ENCODE results near the gene FZD8. TPM values are rescaled to one million over a fixed set of nuclear protein-coding genes. Genes with fewer than 3 reads are reported as not detected.
A peak's percentile ranks its signal among the peaks of the same experiment; 100 is the strongest.

Gene FZD8
- total RNA-seq, 2 donors from 2014 or later: 4.7 to 12.9 TPM

DNA sequence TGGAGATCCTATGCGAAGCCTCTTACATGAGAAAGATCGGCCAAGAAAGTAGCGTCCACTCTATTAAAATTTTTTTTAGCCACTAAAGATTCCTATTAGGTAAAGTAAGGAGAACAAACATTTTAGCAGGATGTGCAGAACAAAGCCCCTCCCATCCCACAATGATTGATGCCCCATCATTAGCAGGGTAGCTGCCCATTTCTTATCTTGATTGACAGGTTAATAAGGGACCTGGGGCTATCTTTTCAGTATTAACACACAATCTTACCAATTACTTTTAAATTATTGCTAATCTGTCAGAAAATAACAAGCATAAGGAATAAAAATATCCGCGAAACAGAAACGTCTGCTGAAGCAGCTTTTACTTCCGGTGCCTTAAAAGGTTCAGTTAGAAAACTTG lies 5.1 kb downstream of the FZD8 start:
- H3K27ac ChIP-seq: no peak overlapping the region
- peaks cover 7% of the 10 kb centered on the region for H3K4me1 ChIP-seq
- H3K36me3 ChIP-seq (replicated peaks in 1 of 2; ENCODE audit: insufficient read depth in 1 of 2, low read depth in 2 of 2): no peaks in the 10 kb centered on the region
- DNase-seq: no peak
- intact Hi-C loops (cut with DNase I): loop anchor here (5.0 kb wide), 1 partner anchor 1140 kb away; no protein-coding TSS in a partner anchor
- no peak overlapping the region for H3K4me3 ChIP-seq
- no peaks in the 10 kb centered on the region for H3K9me3 ChIP-seq
- no peak for ATAC-seq
- no peak for TF ChIP-seq POLR2A (IDR thresholded peaks at IDR 0.05)
- TF ChIP-seq, protein P1, sequence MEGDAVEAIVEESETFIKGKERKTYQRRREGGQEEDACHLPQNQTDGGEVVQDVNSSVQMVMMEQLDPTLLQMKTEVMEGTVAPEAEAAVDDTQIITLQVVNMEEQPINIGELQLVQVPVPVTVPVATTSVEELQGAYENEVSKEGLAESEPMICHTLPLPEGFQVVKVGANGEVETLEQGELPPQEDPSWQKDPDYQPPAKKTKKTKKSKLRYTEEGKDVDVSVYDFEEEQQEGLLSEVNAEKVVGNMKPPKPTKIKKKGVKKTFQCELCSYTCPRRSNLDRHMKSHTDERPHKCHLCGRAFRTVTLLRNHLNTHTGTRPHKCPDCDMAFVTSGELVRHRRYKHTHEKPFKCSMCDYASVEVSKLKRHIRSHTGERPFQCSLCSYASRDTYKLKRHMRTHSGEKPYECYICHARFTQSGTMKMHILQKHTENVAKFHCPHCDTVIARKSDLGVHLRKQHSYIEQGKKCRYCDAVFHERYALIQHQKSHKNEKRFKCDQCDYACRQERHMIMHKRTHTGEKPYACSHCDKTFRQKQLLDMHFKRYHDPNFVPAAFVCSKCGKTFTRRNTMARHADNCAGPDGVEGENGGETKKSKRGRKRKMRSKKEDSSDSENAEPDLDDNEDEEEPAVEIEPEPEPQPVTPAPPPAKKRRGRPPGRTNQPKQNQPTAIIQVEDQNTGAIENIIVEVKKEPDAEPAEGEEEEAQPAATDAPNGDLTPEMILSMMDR (IDR thresholded peaks at IDR 0.05): no peak
- WGBS, 2 donors: 48 to 68% methylated on average over 7 of the region's 7 CpGs
- H3K27me3 ChIP-seq: no peaks in the 10 kb centered on the region

DNA sequence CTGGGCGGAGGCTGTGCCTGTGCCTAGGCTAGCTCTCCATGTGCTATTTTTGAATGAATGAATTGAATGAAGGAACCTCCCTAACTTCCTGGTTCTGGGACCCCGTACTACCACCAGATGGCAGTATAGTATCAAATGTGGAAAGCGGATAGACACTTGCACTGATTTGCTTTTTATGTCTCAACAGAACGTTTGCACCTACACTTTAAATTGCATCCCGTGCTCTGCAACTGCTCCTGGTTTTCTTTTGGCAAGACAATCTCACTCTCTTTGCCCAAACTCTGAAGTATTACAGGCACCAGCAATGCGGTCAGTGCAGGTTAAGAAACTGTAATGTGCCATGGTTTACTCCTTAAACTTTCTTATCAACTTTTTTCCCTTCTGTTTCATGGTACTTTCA lies 6.5 kb downstream of the FZD8 start:
- Histone ChIP-seq H3K4me1 (peaks cover 7% of the 10 kb centered on the region), H3K36me3 (replicated peaks in 1 of 2; ENCODE audit: insufficient read depth in 1 of 2, low read depth in 2 of 2) (no peaks in the 10 kb centered on the region), H3K9me3 (no peaks in the 10 kb centered on the region), H3K27ac (no peak overlapping the region), H3K4me3 (no peak overlapping the region), H3K27me3 (no peaks in the 10 kb centered on the region)
- WGBS, 2 donors: 8 to 10% methylated on average over 6 of the region's 6 CpGs
- no peak for TF ChIP-seq POLR2A (IDR thresholded peaks at IDR 0.05)
- TF ChIP-seq, protein P1 (IDR thresholded peaks at IDR 0.05): peak; percentile 76 to 94 (median 93)
- peak; percentile 66 for ATAC-seq
- peak; percentile 48 to 61 (median 50) for DNase-seq
- intact Hi-C loops (cut with DNase I): loop anchor here (5.0 kb wide), 1 partner anchor 1142 kb away; no protein-coding TSS in a partner anchor

DNA sequence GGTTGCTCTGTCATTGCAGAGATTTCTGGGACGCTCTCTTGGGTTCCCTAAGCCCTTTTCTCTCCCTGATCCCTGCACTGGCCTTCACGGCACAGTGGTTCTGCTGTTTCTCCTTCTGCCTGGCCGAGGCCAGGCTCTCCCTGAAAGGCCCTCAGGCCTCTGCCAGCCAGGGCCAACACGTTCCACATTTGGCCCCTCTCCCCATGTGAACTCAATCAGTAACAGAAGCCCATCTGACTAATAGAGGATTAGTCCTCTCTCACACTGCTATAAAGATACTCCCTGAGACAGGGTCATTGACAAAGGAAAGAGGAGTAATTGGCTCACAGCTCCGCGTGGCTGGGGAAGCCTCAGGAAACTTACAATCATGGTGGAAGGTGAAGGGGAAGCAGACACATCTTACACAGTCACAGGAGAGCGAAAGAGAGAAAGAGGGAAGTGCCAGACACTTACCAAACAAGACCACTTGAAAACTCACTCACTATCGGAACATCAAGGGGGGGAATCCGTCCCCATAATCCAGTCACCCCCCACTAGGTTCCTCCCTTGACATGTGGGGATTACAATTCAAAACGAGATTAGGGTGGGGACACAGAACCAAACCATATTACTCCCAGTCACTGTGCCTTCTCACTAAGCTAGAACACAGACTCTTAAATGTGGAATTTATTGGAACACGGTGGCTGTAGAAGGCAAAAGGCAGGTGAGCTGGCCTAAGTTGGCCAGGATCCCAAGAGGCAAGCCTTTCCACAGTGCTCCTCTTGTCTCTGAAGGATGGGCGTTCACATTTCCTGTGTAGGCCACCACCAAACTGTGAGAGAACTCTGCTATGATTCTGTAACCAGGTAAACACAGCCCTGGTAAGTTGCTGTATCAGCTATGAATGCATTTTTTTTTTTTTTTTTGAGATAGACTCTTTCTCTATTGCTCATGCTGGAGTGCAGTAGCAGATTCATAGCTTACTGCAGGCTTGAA lies 8.8 kb downstream of the FZD8 start:
- WGBS, 2 donors: 43 to 49% methylated on average over 12 of the region's 12 CpGs
- Histone ChIP-seq H3K36me3 (replicated peaks in 1 of 2; ENCODE audit: insufficient read depth in 1 of 2, low read depth in 2 of 2) (no peaks in the 10 kb centered on the region), H3K27ac (no peak overlapping the region), H3K4me1 (no peaks in the 10 kb centered on the region), H3K9me3 (no peaks in the 10 kb centered on the region), H3K4me3 (no peak overlapping the region), H3K27me3 (no peaks in the 10 kb centered on the region)
- ATAC-seq: no peak
- TF ChIP-seq, protein P1 (IDR thresholded peaks at IDR 0.05): no peak
- no peak for TF ChIP-seq POLR2A (IDR thresholded peaks at IDR 0.05)
- intact Hi-C loops (cut with DNase I): loop anchor here (5.0 kb wide), 1 partner anchor 1244 kb away; no protein-coding TSS in a partner anchor
- no peak for DNase-seq

DNA sequence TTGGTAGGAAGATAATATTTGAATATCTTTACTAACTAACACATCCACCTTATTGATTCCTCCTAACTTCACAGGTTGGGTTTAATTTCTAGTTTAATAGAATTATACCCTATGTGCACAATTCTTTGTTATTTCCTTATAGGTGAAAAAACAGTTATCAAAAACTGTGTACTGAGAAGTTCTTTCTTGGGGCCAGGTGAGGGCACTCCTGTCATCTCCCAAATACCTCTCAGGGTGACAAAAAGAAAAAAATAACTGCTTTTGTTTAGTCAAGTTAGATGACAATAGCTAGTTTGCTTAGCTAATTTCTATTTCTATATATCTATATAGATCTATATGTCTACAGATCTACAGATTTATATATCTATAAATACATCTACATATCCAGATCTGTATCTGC lies 10.1 kb downstream of the FZD8 start:
- Histone ChIP-seq H3K9me3 (no peaks in the 10 kb centered on the region), H3K4me3 (no peak overlapping the region), H3K27ac (no peak overlapping the region), H3K27me3 (no peaks in the 10 kb centered on the region), H3K4me1 (no peaks in the 10 kb centered on the region), H3K36me3 (replicated peaks in 1 of 2; ENCODE audit: insufficient read depth in 1 of 2, low read depth in 2 of 2) (no peaks in the 10 kb centered on the region)
- ATAC-seq (no peak), DNase-seq (no peak)
- intact Hi-C loops (cut with DNase I): loop anchor here (5.0 kb wide), 1 partner anchor 1245 kb away; no protein-coding TSS in a partner anchor
- TF ChIP-seq POLR2A (IDR thresholded peaks at IDR 0.05): no peak
- TF ChIP-seq, protein P1 (IDR thresholded peaks at IDR 0.05): no peak

Data from body of pancreas (tissue), 4 donors.